ENCODE data around the gene KAT6B.
"Not testable (repeated sequence)": the region's sequence is repeated elsewhere in the genome, so short reads cannot be mapped to it uniquely, and the experiment has no call there.

Gene KAT6B

GRCh38 chr10:74826142-74827044, at the start of gene KAT6B:
Gene KAT6B, plus strand, starts transcription at chr10:74826600. Its CDS starts 16,258 bp downstream, at chr10:74842858.
- DNase-seq (ENCODE audit: low read depth) = peak; percentile 100

- no peak for DNase-seq (ENCODE audit: low read depth)
Observed at GRCh38 chr10:74778436-74779094, 47.8 kb upstream of the KAT6B start.

- not testable (repeated sequence) for DNase-seq (ENCODE audit: low read depth)
Observed at GRCh38 chr10:74781870-74782269, 44.5 kb upstream of the KAT6B start.

- DNase-seq (ENCODE audit: low read depth) = no peak
Observed at GRCh38 chr10:74784462-74784861, 41.9 kb upstream of the KAT6B start.

GRCh38 chr10:74786126-74786525, 40.3 kb upstream of the KAT6B start:
- no peak for DNase-seq (ENCODE audit: low read depth)

- no peak for DNase-seq (ENCODE audit: low read depth)
Observed at GRCh38 chr10:74787457-74787856, 38.9 kb upstream of the KAT6B start.

- not testable (repeated sequence) for DNase-seq (ENCODE audit: low read depth)
Observed at GRCh38 chr10:74791979-74792378, 34.4 kb upstream of the KAT6B start.

- DNase-seq (ENCODE audit: low read depth) = no peak
Observed at GRCh38 chr10:74792726-74793125, 33.7 kb upstream of the KAT6B start.

- DNase-seq (ENCODE audit: low read depth) = not testable (repeated sequence)
Observed at GRCh38 chr10:74793240-74793639, 33.2 kb upstream of the KAT6B start.

GRCh38 chr10:74794531-74794930, 31.9 kb upstream of the KAT6B start:
- DNase-seq (ENCODE audit: low read depth) = no peak

- no peak for DNase-seq (ENCODE audit: low read depth)
Observed at GRCh38 chr10:74797550-74797949, 28.9 kb upstream of the KAT6B start.

GRCh38 chr10:74799721-74800221, 26.6 kb upstream of the KAT6B start:
- peak; percentile 79 for DNase-seq (ENCODE audit: low read depth)

GRCh38 chr10:74801447-74801846, 25.0 kb upstream of the KAT6B start:
- DNase-seq (ENCODE audit: low read depth) = no peak

GRCh38 chr10:74808501-74808900, 17.9 kb upstream of the KAT6B start:
- no peak for DNase-seq (ENCODE audit: low read depth)

GRCh38 chr10:74810087-74810486, 16.3 kb upstream of the KAT6B start:
- DNase-seq (ENCODE audit: low read depth) = no peak

- DNase-seq (ENCODE audit: low read depth) = no peak
Observed at GRCh38 chr10:74813381-74814259, 12.8 kb upstream of the KAT6B start.

GRCh38 chr10:74814797-74815196, 11.6 kb upstream of the KAT6B start:
- DNase-seq (ENCODE audit: low read depth) = no peak

GRCh38 chr10:74816824-74817498, 9.4 kb upstream of the KAT6B start:
- DNase-seq (ENCODE audit: low read depth) = no peak

- no peak for DNase-seq (ENCODE audit: low read depth)
Observed at GRCh38 chr10:74821501-74821900, 4.9 kb upstream of the KAT6B start.

- no peak for DNase-seq (ENCODE audit: low read depth)
Observed at GRCh38 chr10:74822101-74822500, 4.3 kb upstream of the KAT6B start.

- DNase-seq (ENCODE audit: low read depth) = no peak
Observed at GRCh38 chr10:74822521-74823089, 3.8 kb upstream of the KAT6B start.

Data from non-pigmented ciliary epithelial cell (primary cell).